ENCODE measurements around the gene DISP1. TPM values are rescaled to one million over a fixed set of nuclear protein-coding genes. Genes with fewer than 3 reads are reported as not detected.

Gene DISP1
- total and polyA plus RNA-seq, 7 donors = 1.4 to 5.8 (median 3.2) TPM

GRCh38 chr1:222817529-222817928 lies 2.7 kb downstream of the DISP1 start:
- Histone ChIP-seq H3K27me3 (ENCODE audit: insufficient read depth in 3 of 3, low read length in 2 of 3) (no peaks in the 10 kb centered on the region), H3K4me1 (peaks cover 22% of the 10 kb centered on the region), H3K36me3 (ENCODE audit: insufficient read depth in 1 of 2, low read depth in 1 of 2) (no peaks in the 10 kb centered on the region), H3K9me3 (no peaks in the 10 kb centered on the region), H3K27ac (no peak overlapping the region), H3K4me3 (no peak overlapping the region)
- no peak for DNase-seq
- peak in 2 of 4 donors; percentile 39 to 44 for ATAC-seq
- TF ChIP-seq CTCF (IDR thresholded peaks at IDR 0.05) = no peak
- WGBS, 3 donors = 70 to 83% (median 81%) methylated on average over 1 of the region's 1 CpG
- intact Hi-C loops (cut with DNase I) = loop anchor here in 1 of 2 donors (10.0 kb wide), 1 partner anchor 107 kb away; no protein-coding TSS in a partner anchor

GRCh38 chr1:222818171-222818570 lies 3.3 kb downstream of the DISP1 start:
- TF ChIP-seq CTCF (IDR thresholded peaks at IDR 0.05) = no peak
- H3K4me1 ChIP-seq = peaks cover 22% of the 10 kb centered on the region
- DNase-seq (no peak), ATAC-seq (no peak)
- intact Hi-C loops (cut with DNase I) = loop anchor here in 1 of 2 donors (10.0 kb wide), 1 partner anchor 107 kb away; no protein-coding TSS in a partner anchor
- no peak overlapping the region for H3K4me3 ChIP-seq
- H3K36me3 ChIP-seq (ENCODE audit: insufficient read depth in 1 of 2, low read depth in 1 of 2) = no peaks in the 10 kb centered on the region
- no peaks in the 10 kb centered on the region for H3K9me3 ChIP-seq
- H3K27me3 ChIP-seq (ENCODE audit: insufficient read depth in 3 of 3, low read length in 2 of 3) = no peaks in the 10 kb centered on the region
- 87 to 97% (median 87%) methylated on average over 1 of the region's 1 CpG for WGBS, 3 donors
- no peak overlapping the region for H3K27ac ChIP-seq

GRCh38 chr1:222820171-222820712 lies 5.4 kb downstream of the DISP1 start:
- intact Hi-C loops (cut with DNase I) = no loop called here

GRCh38 chr1:222821239-222821638 lies 6.4 kb downstream of the DISP1 start:
- DNase-seq (no peak), ATAC-seq (no peak)
- no peaks in the 10 kb centered on the region for H3K36me3 ChIP-seq (ENCODE audit: insufficient read depth in 1 of 2, low read depth in 1 of 2)
- H3K4me3 ChIP-seq = no peak overlapping the region
- TF ChIP-seq CTCF (IDR thresholded peaks at IDR 0.05) = no peak
- H3K27ac ChIP-seq = no peak overlapping the region
- H3K4me1 ChIP-seq = peaks cover 22% of the 10 kb centered on the region
- 89 to 95% (median 93%) methylated on average over 4 of the region's 4 CpGs for WGBS, 3 donors
- intact Hi-C loops (cut with DNase I) = no loop called here
- H3K27me3 ChIP-seq (ENCODE audit: insufficient read depth in 3 of 3, low read length in 2 of 3) = no peaks in the 10 kb centered on the region
- no peaks in the 10 kb centered on the region for H3K9me3 ChIP-seq

More at GRCh38 chr1:222820171-222820712, 5.4 kb downstream of the DISP1 start:
- no peak overlapping the region for H3K4me3 ChIP-seq
- H3K27me3 ChIP-seq (ENCODE audit: insufficient read depth in 3 of 3, low read length in 2 of 3) = no peaks in the 10 kb centered on the region
- H3K9me3 ChIP-seq = no peaks in the 10 kb centered on the region
- WGBS, 3 donors = 87 to 95% (median 91%) methylated on average over 4 of the region's 4 CpGs
- H3K4me1 ChIP-seq = peaks cover 22% of the 10 kb centered on the region
- no peak for TF ChIP-seq CTCF (IDR thresholded peaks at IDR 0.05)
- no peak overlapping the region for H3K27ac ChIP-seq
- no peaks in the 10 kb centered on the region for H3K36me3 ChIP-seq (ENCODE audit: insufficient read depth in 1 of 2, low read depth in 1 of 2)
- ATAC-seq (no peak), DNase-seq (no peak)

GRCh38 chr1:222823695-222824094 lies 8.9 kb downstream of the DISP1 start:
- no peaks in the 10 kb centered on the region for H3K27me3 ChIP-seq (ENCODE audit: insufficient read depth in 3 of 3, low read length in 2 of 3)
- H3K9me3 ChIP-seq = no peaks in the 10 kb centered on the region
- peaks cover 5% of the 10 kb centered on the region for H3K4me1 ChIP-seq
- no peak overlapping the region for H3K4me3 ChIP-seq
- WGBS, 3 donors = 80 to 88% (median 86%) methylated on average over 2 to 3 of the region's 3 CpGs
- intact Hi-C loops (cut with DNase I) = no loop called here
- H3K36me3 ChIP-seq (ENCODE audit: insufficient read depth in 1 of 2, low read depth in 1 of 2) = no peaks in the 10 kb centered on the region
- ATAC-seq = no peak
- no peak overlapping the region for H3K27ac ChIP-seq
- DNase-seq = no peak
- TF ChIP-seq CTCF (IDR thresholded peaks at IDR 0.05) = no peak

Measured in psoas muscle (tissue), 8 donors.